PC-9 (cell line): Measurements from ENCODE around the gene KRT4.

Experiments used
- CTCF ChIP-seq: fragments of 200-600 bp; sonication (generic); conservative IDR thresholded peaks from 2 replicates; pipeline ENCODE4 v1.6.1; 2017; ENCODE audit warnings: mixed run types, antibody characterized with exemption, mild to moderate bottlenecking, moderate library complexity
- EZH2 ChIP-seq: fragments of 200-600 bp; sonication (generic); IDR thresholded peaks from 2 replicates; pipeline ENCODE4 v1.8.0; 2017; ENCODE audit warnings: antibody characterized with exemption, low read depth

- TF ChIP-seq CTCF (no peak), EZH2 (no peak)
Observed at GRCh38 chr12:52807544-52808470, 6.1 kb downstream of the KRT4 start.
